DMS 273 (cell line): Measurements from ENCODE around the gene GORASP1.

Experiments used
- DNase-seq: peaks from one replicate; lab custom pipeline; 2025; ENCODE audit not compliant: unreplicated experiment; lab: John Stamatoyannopoulos, UW

The GORASP1 gene

GRCh38 chr3:39141171-39141995 lies 34.0 kb upstream of the GORASP1 start:
- peak; percentile 18 for DNase-seq

GRCh38 chr3:39140341-39140971 lies 33.0 kb upstream of the GORASP1 start:
- no peak for DNase-seq

- DNase-seq = no peak
Observed at GRCh38 chr3:39139442-39139841, 32.0 kb upstream of the GORASP1 start.

GRCh38 chr3:39138804-39139415 lies 31.5 kb upstream of the GORASP1 start:
- DNase-seq = peak; percentile 56

- DNase-seq = no peak
Observed at GRCh38 chr3:39137991-39138803, 30.8 kb upstream of the GORASP1 start.

GRCh38 chr3:39137435-39137936 lies 30.1 kb upstream of the GORASP1 start:
- no peak for DNase-seq

GRCh38 chr3:39136533-39137434 lies 29.4 kb upstream of the GORASP1 start:
- no peak for DNase-seq

- no peak for DNase-seq
Observed at GRCh38 chr3:39135170-39135805, 27.9 kb upstream of the GORASP1 start.

GRCh38 chr3:39134305-39134704 lies 26.9 kb upstream of the GORASP1 start:
- DNase-seq = no peak

- DNase-seq = no peak
Observed at GRCh38 chr3:39133822-39134221, 26.4 kb upstream of the GORASP1 start.

- DNase-seq = no peak
Observed at GRCh38 chr3:39133093-39133490, 25.7 kb upstream of the GORASP1 start.

GRCh38 chr3:39132096-39133092 lies 25.0 kb upstream of the GORASP1 start:
- DNase-seq = no peak

GRCh38 chr3:39130693-39131265 lies 23.4 kb upstream of the GORASP1 start:
- no peak for DNase-seq

GRCh38 chr3:39130026-39130425 lies 22.6 kb upstream of the GORASP1 start:
- DNase-seq = no peak

GRCh38 chr3:39128951-39129350 lies 21.5 kb upstream of the GORASP1 start:
- no peak for DNase-seq

GRCh38 chr3:39127908-39128304 lies 20.5 kb upstream of the GORASP1 start:
- no peak for DNase-seq

GRCh38 chr3:39127269-39127907 lies 20.0 kb upstream of the GORASP1 start:
- DNase-seq = peak; percentile 31
